Lung (tissue), 12 donors: ENCODE data around the gene ADAMTSL2. TPM values are rescaled to one million over a fixed set of nuclear protein-coding genes. Genes with fewer than 3 reads are reported as not detected.

Experiments used
- ATAC-seq: fragments of 200-7000 bp; cut with Tn5 transposase; one replicate; pipeline ENCODE4 v1.9.1; 2020; ENCODE audit warnings: moderate number of reproducible peaks; ENCODE audit not compliant: insufficient read depth, low FRiP score
- DNase-seq, 3 donors: peaks; one replicate each; pipeline ENCODE4 v3.0.0-alpha.2; 2013 to 2017
- H3K27ac ChIP-seq, 2 donors: one replicate each; pipeline ENCODE4 v1.5.1; 2013; ENCODE audit warnings: mild to moderate bottlenecking in 2 of 2, moderate library complexity in 2 of 2, control low read depth in 1 of 2, inconsistent platforms in 1 of 2, low read depth in 1 of 2, low read length in 1 of 2
- H3K27me3 ChIP-seq, 3 donors: one replicate each; pipeline ENCODE4 v1.5.1; 2013; ENCODE audit warnings: low read length in 2 of 3; ENCODE audit not compliant: control insufficient read depth in 3 of 3, insufficient read depth in 3 of 3
- H3K36me3 ChIP-seq, 4 donors: one replicate each; pipeline ENCODE4 v1.5.1; 2013; ENCODE audit warnings: low read length in 4 of 4, mild to moderate bottlenecking in 1 of 4, moderate library complexity in 1 of 4; ENCODE audit not compliant: control insufficient read depth in 4 of 4, insufficient read depth in 4 of 4
- H3K4me1 ChIP-seq, 5 donors: one replicate each; pipeline ENCODE4 v1.5.1; 2013; ENCODE audit warnings: low read length in 5 of 5, mild to moderate bottlenecking in 2 of 5, moderate library complexity in 1 of 5; ENCODE audit not compliant: control insufficient read depth in 5 of 5, insufficient read depth in 5 of 5
- H3K4me3 ChIP-seq: one replicate; pipeline ENCODE4 v1.5.1; 2013; ENCODE audit warnings: mild to moderate bottlenecking, control low read depth, moderate library complexity
- H3K9ac ChIP-seq, 2 donors: one replicate each; pipeline ENCODE4 v1.5.1; 2013; ENCODE audit warnings: low read length in 2 of 2, control low read depth in 1 of 2; ENCODE audit not compliant: insufficient read depth in 1 of 2
- H3K9me3 ChIP-seq, 4 donors: one replicate each; pipeline ENCODE4 v1.5.1; 2013; ENCODE audit warnings: low read length in 3 of 4, mild to moderate bottlenecking in 1 of 4, moderate library complexity in 1 of 4; ENCODE audit not compliant: control insufficient read depth in 4 of 4, insufficient read depth in 3 of 4
- WGBS, 2 donors: extraction: QIAGEN DNeasy Blood & Tissue Kit; methylation state at CpG; one replicate each; pipeline ENCODE4 v1.1.7; 2013; 5-methylcytosine and 5-hydroxymethylcytosine counted together
- polyA plus RNA-seq, 2 donors: library from polyadenylated mRNA; stranded (reverse); fragments of 200-250 nt; gene quantifications; one replicate each; pipeline ENCODE4 v1.2.1, GENCODE V29; 2013
- total RNA-seq, 2 donors: library from RNA; depleted of rRNA in 1 of 2; stranded (reverse); fragments of >200 nt in 1 of 2; gene quantifications; one replicate each; pipeline ENCODE4 v1.2.1, GENCODE V29; 2014 to 2021
- TF ChIP-seq, protein P1 (sequence below): IDR thresholded peaks from 2 replicates; pipeline ENCODE4 v1.5.1; 2012; ENCODE audit warnings: mild to moderate bottlenecking; ENCODE audit errors: control extremely low read depth, extremely low read depth
- donor health status: control.
- donor health status: control.
- donor health status: Bipolar disorder and iron deficiency.
- donor health status: healthy.
- donor health status: DM: yes; HTN: yes; CAD: no.

The ADAMTSL2 gene
- total and polyA plus RNA-seq, 4 donors, result 6.4 to 20.6 (median 10.1) TPM

DNA sequence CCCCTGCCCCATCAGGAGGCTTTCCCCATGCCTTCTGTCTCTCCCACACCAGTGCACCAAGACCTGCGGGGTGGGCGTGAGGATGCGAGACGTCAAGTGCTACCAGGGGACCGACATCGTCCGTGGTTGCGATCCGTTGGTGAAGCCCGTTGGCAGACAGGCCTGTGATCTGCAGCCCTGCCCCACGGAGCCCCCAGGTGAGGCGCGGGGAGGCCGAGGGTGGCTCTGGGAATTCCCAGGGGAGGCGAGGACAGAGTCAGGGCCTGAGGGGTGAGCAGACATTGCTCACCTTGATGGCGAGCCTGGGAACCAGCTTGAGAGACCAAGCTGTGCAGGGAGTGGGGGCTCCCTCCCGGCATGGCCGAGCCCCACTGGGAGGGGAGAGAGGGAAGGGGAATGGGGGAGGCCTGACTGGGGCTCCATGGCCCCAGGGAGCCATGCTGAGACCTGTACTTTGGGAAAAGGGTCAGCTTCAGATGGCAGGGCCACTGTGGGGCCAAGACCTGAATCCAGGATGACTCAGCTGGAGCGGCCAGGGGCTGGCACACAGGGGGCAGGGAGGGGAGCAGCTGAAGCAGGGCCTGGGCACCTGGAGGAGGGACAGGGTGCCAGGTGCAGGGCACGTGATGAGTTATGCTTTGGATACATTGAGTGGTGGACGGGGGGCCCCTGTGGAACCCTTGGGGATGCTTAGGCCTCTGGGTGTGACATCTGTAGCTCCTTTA is 39.4 kb downstream of the ADAMTSL2 start:
- ATAC-seq, result no peak
- TF ChIP-seq, protein P1, sequence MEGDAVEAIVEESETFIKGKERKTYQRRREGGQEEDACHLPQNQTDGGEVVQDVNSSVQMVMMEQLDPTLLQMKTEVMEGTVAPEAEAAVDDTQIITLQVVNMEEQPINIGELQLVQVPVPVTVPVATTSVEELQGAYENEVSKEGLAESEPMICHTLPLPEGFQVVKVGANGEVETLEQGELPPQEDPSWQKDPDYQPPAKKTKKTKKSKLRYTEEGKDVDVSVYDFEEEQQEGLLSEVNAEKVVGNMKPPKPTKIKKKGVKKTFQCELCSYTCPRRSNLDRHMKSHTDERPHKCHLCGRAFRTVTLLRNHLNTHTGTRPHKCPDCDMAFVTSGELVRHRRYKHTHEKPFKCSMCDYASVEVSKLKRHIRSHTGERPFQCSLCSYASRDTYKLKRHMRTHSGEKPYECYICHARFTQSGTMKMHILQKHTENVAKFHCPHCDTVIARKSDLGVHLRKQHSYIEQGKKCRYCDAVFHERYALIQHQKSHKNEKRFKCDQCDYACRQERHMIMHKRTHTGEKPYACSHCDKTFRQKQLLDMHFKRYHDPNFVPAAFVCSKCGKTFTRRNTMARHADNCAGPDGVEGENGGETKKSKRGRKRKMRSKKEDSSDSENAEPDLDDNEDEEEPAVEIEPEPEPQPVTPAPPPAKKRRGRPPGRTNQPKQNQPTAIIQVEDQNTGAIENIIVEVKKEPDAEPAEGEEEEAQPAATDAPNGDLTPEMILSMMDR, result no peak

DNA sequence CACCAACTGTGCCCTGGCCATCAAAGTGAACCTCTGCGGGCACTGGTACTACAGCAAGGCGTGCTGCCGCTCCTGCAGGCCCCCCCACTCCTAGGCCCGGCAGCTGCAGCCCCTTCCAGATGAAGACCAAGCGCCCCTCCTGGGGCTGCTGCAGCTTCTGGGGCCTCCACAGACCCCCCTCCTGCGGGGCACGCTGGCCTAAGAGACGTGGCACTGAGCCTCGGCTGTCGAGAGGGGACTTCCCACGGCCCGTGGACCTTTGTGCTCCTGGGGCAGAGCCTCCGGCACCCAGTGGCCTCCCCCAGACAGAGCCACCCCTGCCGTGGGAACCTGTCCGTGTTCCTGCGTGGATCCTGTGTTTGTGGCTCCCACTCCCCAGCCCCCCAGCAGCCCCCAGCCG is 40.3 kb downstream of the ADAMTSL2 start:
- TF ChIP-seq, protein P1, result no peak
- no peaks in the 10 kb centered on the region for H3K9me3 ChIP-seq
- whole genome bisulfite sequencing, 2 donors, result 81 to 85% methylated on average over 17 of the region's 17 CpGs
- H3K36me3 ChIP-seq, result peaks cover 0 to 4% (median 0%) of the 10 kb centered on the region in 4 donors
- H3K9ac ChIP-seq, result no peak overlapping the region
- no peak overlapping the region for H3K4me3 ChIP-seq
- no peak for DNase-seq
- peaks cover 0 to 13% (median 0%) of the 10 kb centered on the region in 3 donors for H3K27me3 ChIP-seq
- no peak for ATAC-seq
- peaks cover 0 to 53% (median 8%) of the 10 kb centered on the region in 5 donors for H3K4me1 ChIP-seq
- no peak overlapping the region for H3K27ac ChIP-seq

More for the DNA sequence above, 39.4 kb downstream of the ADAMTSL2 start:
- Histone ChIP-seq H3K36me3 (peaks cover 0 to 4% (median 0%) of the 10 kb centered on the region in 4 donors), H3K9ac (no peak overlapping the region), H3K4me1 (peaks cover 0 to 53% (median 8%) of the 10 kb centered on the region in 5 donors), H3K4me3 (no peak overlapping the region), H3K27me3 (peaks cover 0 to 7% (median 0%) of the 10 kb centered on the region in 3 donors), H3K27ac (no peak overlapping the region), H3K9me3 (no peaks in the 10 kb centered on the region)
- no peak for DNase-seq
- WGBS, 2 donors, result 93 to 98% methylated on average over 19 to 21 of the region's 21 CpGs

DNA sequence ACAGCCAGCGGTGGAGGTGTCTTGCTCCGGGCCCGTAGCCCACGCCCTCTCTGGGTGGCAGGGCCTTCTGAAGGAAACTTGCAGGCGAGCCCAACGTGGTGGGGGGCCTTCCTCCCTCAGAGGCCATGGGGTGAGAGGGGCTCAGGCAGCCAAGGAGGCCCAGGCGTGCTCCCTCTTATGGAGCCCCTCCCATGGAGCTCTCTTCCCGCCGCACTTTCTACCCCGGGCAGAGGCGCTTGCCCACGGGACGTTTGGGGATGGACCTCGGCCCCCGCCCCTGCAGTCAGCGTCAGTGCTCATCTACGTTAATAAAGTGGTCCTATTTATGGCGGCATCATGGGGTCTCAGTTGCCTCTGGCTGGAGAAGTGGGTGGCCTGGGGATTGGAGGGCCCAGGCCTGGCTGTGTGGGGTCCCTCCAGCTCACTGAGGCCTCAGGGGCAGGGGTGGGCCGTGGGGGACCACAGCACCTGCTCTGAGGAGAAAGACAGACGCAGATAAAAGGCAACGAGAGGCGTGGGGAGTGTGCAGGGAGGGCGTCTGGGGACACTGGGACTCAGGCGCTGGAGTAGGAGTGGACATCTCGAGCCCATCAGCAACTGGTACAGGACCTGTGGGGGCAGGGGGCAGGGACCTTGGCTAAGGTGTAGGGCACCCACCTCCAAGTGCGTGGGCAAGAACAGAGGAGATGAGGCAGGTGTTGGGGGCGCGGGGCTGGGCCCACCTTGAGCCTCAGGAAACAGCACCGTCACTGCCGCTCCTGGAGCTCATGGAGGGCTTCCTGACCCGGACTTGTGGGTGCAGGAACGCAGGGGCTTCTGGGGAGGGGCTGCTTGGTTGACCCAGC is 40.9 kb downstream of the ADAMTSL2 start:
- ATAC-seq (no peak), DNase-seq (no peak)
- TF ChIP-seq, protein P1, result no peak
- H3K4me1 ChIP-seq, result peaks cover 0 to 53% (median 8%) of the 10 kb centered on the region in 5 donors
- peaks cover 0 to 13% (median 0%) of the 10 kb centered on the region in 3 donors for H3K27me3 ChIP-seq
- 80 to 84% methylated on average over 32 of the region's 32 CpGs for WGBS, 2 donors
- no peaks in the 10 kb centered on the region for H3K9me3 ChIP-seq
- H3K9ac ChIP-seq, result no peak overlapping the region
- no peak overlapping the region for H3K4me3 ChIP-seq
- H3K27ac ChIP-seq, result no peak overlapping the region
- peaks cover 0 to under 1% (median 0%) of the 10 kb centered on the region in 4 donors for H3K36me3 ChIP-seq
